Left renal cortex interstitium (tissue), 4 donors: ENCODE data around the gene TPO. TPM values are rescaled to one million over a fixed set of nuclear protein-coding genes. Genes with fewer than 3 reads are reported as not detected.
"Not testable (repeated sequence)": the region's sequence is repeated elsewhere in the genome, so short reads cannot be mapped to it uniquely, and the experiment has no call there.

Experiments used
- DNase-seq, 4 donors: peaks; one replicate each; pipeline ENCODE4 v3.0.0-alpha.2; 2013; ENCODE audit warnings: low read depth in 4 of 4, low spot score in 2 of 4, missing footprints in 1 of 4
- polyA plus RNA-seq, 4 donors: library from polyadenylated mRNA; unstranded; fragments of 120-200 nt; gene quantifications; one replicate each; pipeline ENCODE4 v1.2.1, GENCODE V29; 2013; ENCODE audit not compliant: insufficient read length in 4 of 4

TPO gene
- polyA plus RNA-seq, 4 donors: 0.08 to 0.34 (median 0.11) TPM

GRCh38 chr2:1481406-1482252 lies 68.4 kb downstream of the TPO start:
- DNase-seq: no peak

- DNase-seq: no peak
These were observed 69.0 kb downstream of the TPO start for GRCh38 chr2:1482253-1482675.

GRCh38 chr2:1482981-1483380 lies 69.7 kb downstream of the TPO start:
- no peak for DNase-seq

- no peak for DNase-seq
These were observed 70.3 kb downstream of the TPO start for GRCh38 chr2:1483551-1483950.

GRCh38 chr2:1484131-1484884 lies 71.0 kb downstream of the TPO start:
- DNase-seq: no peak

- DNase-seq: no peak
These were observed 73.4 kb downstream of the TPO start for GRCh38 chr2:1486670-1487069.

- DNase-seq: no peak
These were observed 74.5 kb downstream of the TPO start for GRCh38 chr2:1487758-1488157.

GRCh38 chr2:1488181-1488671 lies 75.0 kb downstream of the TPO start:
- no peak for DNase-seq

GRCh38 chr2:1488851-1489250 lies 75.6 kb downstream of the TPO start:
- no peak for DNase-seq

- DNase-seq: no peak
These were observed 76.2 kb downstream of the TPO start for GRCh38 chr2:1489486-1489885.

- DNase-seq: not testable (repeated sequence)
These were observed 77.1 kb downstream of the TPO start for GRCh38 chr2:1490381-1490780.

- no peak for DNase-seq
These were observed 78.5 kb downstream of the TPO start for GRCh38 chr2:1491751-1492150.

- DNase-seq: not testable (repeated sequence)
These were observed 79.0 kb downstream of the TPO start for GRCh38 chr2:1492231-1492630.

GRCh38 chr2:1492711-1493430 lies 79.6 kb downstream of the TPO start:
- DNase-seq: no peak

GRCh38 chr2:1493431-1494126 lies 80.3 kb downstream of the TPO start:
- DNase-seq: no peak

GRCh38 chr2:1494257-1494656 lies 81.0 kb downstream of the TPO start:
- no peak for DNase-seq

GRCh38 chr2:1494906-1495305 lies 81.6 kb downstream of the TPO start:
- no peak for DNase-seq

GRCh38 chr2:1495676-1496358 lies 82.6 kb downstream of the TPO start:
- DNase-seq: no peak

GRCh38 chr2:1496359-1496821 lies 83.1 kb downstream of the TPO start:
- no peak for DNase-seq

GRCh38 chr2:1497122-1497611 lies 83.9 kb downstream of the TPO start:
- DNase-seq: no peak
